Epithelial cell of esophagus (primary cell): Measurements from ENCODE around the gene FBXL3.

ENCODE experiments used
- DNase-seq: peaks from one replicate; pipeline ENCODE4 v3.0.0; 2010; ENCODE audit warnings: low read depth
- H3K4me3 ChIP-seq: 2 replicates; pipeline ENCODE4 v1.5.1; 2011; ENCODE audit warnings: mild to moderate bottlenecking, low read length, control low read depth
- TF ChIP-seq, protein P1 (sequence below): IDR thresholded peaks from 2 replicates; pipeline ENCODE4 v1.5.1; 2011; ENCODE audit warnings: low read depth, mild to moderate bottlenecking, low read length, control low read depth, inconsistent platforms; ENCODE audit not compliant: insufficient read depth; ENCODE audit errors: missing control alignments

The FBXL3 gene

DNA sequence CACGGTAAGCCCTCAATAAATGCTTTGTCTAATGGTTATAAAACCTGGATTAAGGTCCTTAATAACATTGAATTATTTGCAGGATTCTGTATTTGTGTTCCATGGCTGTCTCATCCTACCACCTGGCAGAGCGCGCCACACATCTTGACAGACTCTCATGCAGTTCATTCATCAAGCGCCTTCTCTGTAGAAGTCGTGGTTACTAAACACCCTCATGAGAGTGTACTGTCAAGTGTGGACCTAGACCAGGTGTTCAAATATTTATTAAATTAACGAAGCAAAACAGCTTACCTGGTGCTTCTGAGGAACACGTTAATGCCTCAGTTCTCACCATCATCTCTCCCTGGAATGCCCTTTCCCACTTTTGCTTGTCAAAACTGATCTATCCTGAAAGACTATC, 13.1 kb upstream of the FBXL3 start:
- no peak for DNase-seq
- no peak overlapping the region for H3K4me3 ChIP-seq
- TF ChIP-seq, protein P1, sequence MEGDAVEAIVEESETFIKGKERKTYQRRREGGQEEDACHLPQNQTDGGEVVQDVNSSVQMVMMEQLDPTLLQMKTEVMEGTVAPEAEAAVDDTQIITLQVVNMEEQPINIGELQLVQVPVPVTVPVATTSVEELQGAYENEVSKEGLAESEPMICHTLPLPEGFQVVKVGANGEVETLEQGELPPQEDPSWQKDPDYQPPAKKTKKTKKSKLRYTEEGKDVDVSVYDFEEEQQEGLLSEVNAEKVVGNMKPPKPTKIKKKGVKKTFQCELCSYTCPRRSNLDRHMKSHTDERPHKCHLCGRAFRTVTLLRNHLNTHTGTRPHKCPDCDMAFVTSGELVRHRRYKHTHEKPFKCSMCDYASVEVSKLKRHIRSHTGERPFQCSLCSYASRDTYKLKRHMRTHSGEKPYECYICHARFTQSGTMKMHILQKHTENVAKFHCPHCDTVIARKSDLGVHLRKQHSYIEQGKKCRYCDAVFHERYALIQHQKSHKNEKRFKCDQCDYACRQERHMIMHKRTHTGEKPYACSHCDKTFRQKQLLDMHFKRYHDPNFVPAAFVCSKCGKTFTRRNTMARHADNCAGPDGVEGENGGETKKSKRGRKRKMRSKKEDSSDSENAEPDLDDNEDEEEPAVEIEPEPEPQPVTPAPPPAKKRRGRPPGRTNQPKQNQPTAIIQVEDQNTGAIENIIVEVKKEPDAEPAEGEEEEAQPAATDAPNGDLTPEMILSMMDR: no peak

DNA sequence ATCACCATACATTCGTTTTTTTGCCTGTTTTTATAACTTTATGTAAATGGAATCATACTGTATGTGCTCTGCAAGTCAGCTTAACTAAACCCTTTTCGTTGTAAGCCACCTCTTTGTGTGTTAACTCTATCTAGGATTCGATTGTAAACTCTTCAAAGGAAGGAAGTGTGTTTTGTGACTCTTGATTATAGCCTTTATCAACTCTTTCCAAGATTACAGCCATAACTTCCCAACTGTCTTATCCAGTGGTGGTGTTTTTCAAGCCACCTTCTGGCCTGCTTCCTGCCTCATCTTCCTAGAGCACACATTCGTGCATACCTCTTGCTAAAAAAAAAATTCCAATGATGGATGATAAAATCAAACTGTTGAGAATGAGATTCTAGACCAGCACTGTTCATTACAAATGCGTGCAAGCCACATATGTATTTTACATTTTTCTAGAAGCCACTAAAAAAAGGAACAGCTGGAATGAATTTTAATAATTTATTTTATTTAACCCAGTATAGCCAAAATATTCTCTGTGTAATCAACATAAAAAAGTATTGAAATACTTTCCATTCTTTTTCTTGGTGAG, 12.0 kb upstream of the FBXL3 start:
- TF ChIP-seq, protein P1: no peak
- DNase-seq: no peak
- no peak overlapping the region for H3K4me3 ChIP-seq

GRCh38 chr13:77036279-77036678, 9.3 kb upstream of the FBXL3 start:
- H3K4me3 ChIP-seq: no peak overlapping the region
- TF ChIP-seq, protein P1: no peak
- no peak for DNase-seq

- peak; percentile 50 for DNase-seq
- TF ChIP-seq, protein P1: no peak
These were observed 7.9 kb upstream of the FBXL3 start for GRCh38 chr13:77034881-77035280.

DNA sequence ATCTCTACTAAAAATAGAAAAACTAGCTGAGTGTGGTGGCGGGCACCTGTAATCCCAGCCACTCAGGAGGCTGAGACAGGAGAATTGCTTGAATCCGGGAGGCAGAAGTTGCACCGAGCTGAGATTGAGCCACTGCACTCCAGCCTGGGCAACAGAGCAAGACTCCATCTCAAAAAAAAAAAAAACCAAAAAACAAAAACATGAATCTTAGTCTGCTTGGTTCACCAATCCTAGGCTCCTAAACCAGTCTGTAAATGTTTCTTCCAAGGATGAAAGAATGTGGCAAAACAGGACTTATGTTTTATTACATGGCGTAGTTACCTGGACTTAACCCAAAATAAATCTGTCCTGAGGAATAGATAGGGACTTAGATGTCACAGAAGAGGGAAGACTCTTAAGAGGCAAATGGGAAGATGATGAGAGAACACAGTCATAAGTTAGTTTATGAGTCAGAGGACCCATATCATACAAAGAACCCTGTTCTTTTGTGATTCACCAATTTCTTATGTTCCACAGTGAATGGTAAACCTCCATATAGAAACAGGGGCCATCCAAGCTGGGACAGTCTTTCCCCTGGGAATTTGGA, 6.9 kb upstream of the FBXL3 start:
- no peak overlapping the region for H3K4me3 ChIP-seq
- peak; percentile 43 for DNase-seq
- TF ChIP-seq, protein P1: no peak

More at GRCh38 chr13:77034881-77035280, 7.9 kb upstream of the FBXL3 start:
- H3K4me3 ChIP-seq: no peak overlapping the region

GRCh38 chr13:77031656-77032243, 4.8 kb upstream of the FBXL3 start:
- H3K4me3 ChIP-seq: no peak overlapping the region
- TF ChIP-seq, protein P1: no peak
- no peak for DNase-seq
